ENCODE measurements around the gene DIP2A.
"Not testable (repeated sequence)": the region's sequence is repeated elsewhere in the genome, so short reads cannot be mapped to it uniquely, and the experiment has no call there.

DIP2A gene

GRCh38 chr21:46518983-46519583 is 60.4 kb downstream of the DIP2A start:
- TF ChIP-seq POLR2A (IDR thresholded peaks at IDR 0.05; ENCODE audit: low read depth, low read length): no peak
- no peak for DNase-seq (ENCODE audit: insufficient read length, low spot score)
- FAIRE-seq: no peak

- FAIRE-seq; DNase-seq (ENCODE audit: insufficient read length, low spot score): not testable (repeated sequence)
Observed at GRCh38 chr21:46527393-46527792, 68.7 kb downstream of the DIP2A start.

GRCh38 chr21:46527801-46528200 is 69.1 kb downstream of the DIP2A start:
- TF ChIP-seq POLR2A (IDR thresholded peaks at IDR 0.05; ENCODE audit: low read depth, low read length): no peak
- no peak for DNase-seq (ENCODE audit: insufficient read length, low spot score)
- no peak for FAIRE-seq

- TF ChIP-seq POLR2A (IDR thresholded peaks at IDR 0.05; ENCODE audit: low read depth, low read length): no peak
- FAIRE-seq: no peak
- no peak for DNase-seq (ENCODE audit: insufficient read length, low spot score)
Observed at GRCh38 chr21:46532080-46532479, 73.4 kb downstream of the DIP2A start.

GRCh38 chr21:46537026-46537425 is 78.3 kb downstream of the DIP2A start:
- no peak for FAIRE-seq

GRCh38 chr21:46538262-46538661 is 79.6 kb downstream of the DIP2A start:
- DNase-seq (ENCODE audit: insufficient read length, low spot score): no peak
- TF ChIP-seq POLR2A (IDR thresholded peaks at IDR 0.05; ENCODE audit: low read depth, low read length): no peak
- no peak for FAIRE-seq

More at GRCh38 chr21:46537026-46537425, 78.3 kb downstream of the DIP2A start:
- DNase-seq (ENCODE audit: insufficient read length, low spot score): no peak
- TF ChIP-seq POLR2A (IDR thresholded peaks at IDR 0.05; ENCODE audit: low read depth, low read length): no peak

- DNase-seq (ENCODE audit: insufficient read length, low spot score) (no peak), FAIRE-seq (no peak)
- TF ChIP-seq POLR2A (IDR thresholded peaks at IDR 0.05; ENCODE audit: low read depth, low read length): no peak
Observed at GRCh38 chr21:46538851-46539666, 80.4 kb downstream of the DIP2A start.

GRCh38 chr21:46540087-46540710 is 81.5 kb downstream of the DIP2A start:
- FAIRE-seq (no peak), DNase-seq (ENCODE audit: insufficient read length, low spot score) (no peak)
- no peak for TF ChIP-seq POLR2A (IDR thresholded peaks at IDR 0.05; ENCODE audit: low read depth, low read length)

GRCh38 chr21:46542588-46543124 is 84.0 kb downstream of the DIP2A start:
- no peak for FAIRE-seq
- no peak for TF ChIP-seq POLR2A (IDR thresholded peaks at IDR 0.05; ENCODE audit: low read depth, low read length)
- no peak for DNase-seq (ENCODE audit: insufficient read length, low spot score)

- FAIRE-seq (no peak), DNase-seq (ENCODE audit: insufficient read length, low spot score) (no peak)
- TF ChIP-seq POLR2A (IDR thresholded peaks at IDR 0.05; ENCODE audit: low read depth, low read length): no peak
Observed at GRCh38 chr21:46543306-46543705, 84.6 kb downstream of the DIP2A start.

- DNase-seq (ENCODE audit: insufficient read length, low spot score) (no peak), FAIRE-seq (no peak)
- no peak for TF ChIP-seq POLR2A (IDR thresholded peaks at IDR 0.05; ENCODE audit: low read depth, low read length)
Observed at GRCh38 chr21:46544003-46544402, 85.3 kb downstream of the DIP2A start.

GRCh38 chr21:46544824-46545223 is 86.1 kb downstream of the DIP2A start:
- DNase-seq (ENCODE audit: insufficient read length, low spot score) (no peak), FAIRE-seq (no peak)
- no peak for TF ChIP-seq POLR2A (IDR thresholded peaks at IDR 0.05; ENCODE audit: low read depth, low read length)

GRCh38 chr21:46545363-46545762 is 86.7 kb downstream of the DIP2A start:
- FAIRE-seq: no peak

GRCh38 chr21:46545911-46546310 is 87.2 kb downstream of the DIP2A start:
- FAIRE-seq: no peak

More at GRCh38 chr21:46545363-46545762, 86.7 kb downstream of the DIP2A start:
- DNase-seq (ENCODE audit: insufficient read length, low spot score): no peak
- TF ChIP-seq POLR2A (IDR thresholded peaks at IDR 0.05; ENCODE audit: low read depth, low read length): no peak

More at GRCh38 chr21:46545911-46546310, 87.2 kb downstream of the DIP2A start:
- TF ChIP-seq POLR2A (IDR thresholded peaks at IDR 0.05; ENCODE audit: low read depth, low read length): no peak
- DNase-seq (ENCODE audit: insufficient read length, low spot score): no peak
